Measurements from ENCODE around the gene SLC4A4.

DNA sequence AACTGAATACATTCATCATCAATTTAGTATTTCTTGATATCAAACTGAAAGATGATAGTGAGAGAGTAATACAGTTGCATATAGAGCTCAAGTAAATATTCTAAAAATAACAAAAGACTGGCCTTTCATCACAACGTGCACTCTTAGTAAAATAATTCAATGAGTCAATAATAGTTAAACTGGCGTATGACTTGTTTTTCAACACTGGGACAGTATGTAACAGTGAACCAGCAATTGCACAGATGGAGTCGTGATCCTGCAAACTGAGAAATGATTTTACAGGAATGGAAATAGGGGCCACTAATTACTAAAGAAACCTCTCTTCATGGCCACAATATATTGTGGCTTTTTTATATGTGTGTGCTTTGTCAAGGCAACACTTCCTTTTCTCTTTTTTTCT lies 137.4 kb downstream of the SLC4A4 start:
- TF ChIP-seq, protein P1, sequence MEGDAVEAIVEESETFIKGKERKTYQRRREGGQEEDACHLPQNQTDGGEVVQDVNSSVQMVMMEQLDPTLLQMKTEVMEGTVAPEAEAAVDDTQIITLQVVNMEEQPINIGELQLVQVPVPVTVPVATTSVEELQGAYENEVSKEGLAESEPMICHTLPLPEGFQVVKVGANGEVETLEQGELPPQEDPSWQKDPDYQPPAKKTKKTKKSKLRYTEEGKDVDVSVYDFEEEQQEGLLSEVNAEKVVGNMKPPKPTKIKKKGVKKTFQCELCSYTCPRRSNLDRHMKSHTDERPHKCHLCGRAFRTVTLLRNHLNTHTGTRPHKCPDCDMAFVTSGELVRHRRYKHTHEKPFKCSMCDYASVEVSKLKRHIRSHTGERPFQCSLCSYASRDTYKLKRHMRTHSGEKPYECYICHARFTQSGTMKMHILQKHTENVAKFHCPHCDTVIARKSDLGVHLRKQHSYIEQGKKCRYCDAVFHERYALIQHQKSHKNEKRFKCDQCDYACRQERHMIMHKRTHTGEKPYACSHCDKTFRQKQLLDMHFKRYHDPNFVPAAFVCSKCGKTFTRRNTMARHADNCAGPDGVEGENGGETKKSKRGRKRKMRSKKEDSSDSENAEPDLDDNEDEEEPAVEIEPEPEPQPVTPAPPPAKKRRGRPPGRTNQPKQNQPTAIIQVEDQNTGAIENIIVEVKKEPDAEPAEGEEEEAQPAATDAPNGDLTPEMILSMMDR (IDR thresholded peaks at IDR 0.05; ENCODE audit: low read length), result no peak
- no peak for TF ChIP-seq EZH2 (IDR thresholded peaks at IDR 0.05; ENCODE audit: borderline replicate concordance, low read length)
